H1 (cell line): ENCODE measurements around the gene CASP8AP2.

Source experiments
- EP300 ChIP-seq, 2 experiments: IDR thresholded peaks; 1 replicate in 1 of 2; 2 replicates in 1 of 2; pipeline ENCODE4 v1.6.1; 2011 to 2012; ENCODE audit warnings: low read depth in 2 of 2, low read length in 2 of 2, mild to moderate bottlenecking in 2 of 2, borderline replicate concordance in 1 of 2, inconsistent platforms in 1 of 2, moderate library complexity in 1 of 2
- JUN ChIP-seq: IDR thresholded peaks from 2 replicates; pipeline ENCODE4 v1.6.1; 2011; ENCODE audit warnings: low read depth, mild to moderate bottlenecking, improper control_type of control experiment, low read length
- TF ChIP-seq, protein P1 (sequence below), 3 experiments: IDR thresholded peaks; 1 replicate in 2 of 3; 2 replicates in 1 of 3; pipeline versions ENCODE4 v1.5.1 to v1.6.1; 2011; ENCODE audit warnings: low read length in 3 of 3, mild to moderate bottlenecking in 3 of 3, inconsistent platforms in 2 of 3, low read depth in 1 of 3, moderate library complexity in 1 of 3; ENCODE audit not compliant: insufficient read depth in 1 of 3; ENCODE audit errors: control extremely low read depth in 1 of 3

DNA sequence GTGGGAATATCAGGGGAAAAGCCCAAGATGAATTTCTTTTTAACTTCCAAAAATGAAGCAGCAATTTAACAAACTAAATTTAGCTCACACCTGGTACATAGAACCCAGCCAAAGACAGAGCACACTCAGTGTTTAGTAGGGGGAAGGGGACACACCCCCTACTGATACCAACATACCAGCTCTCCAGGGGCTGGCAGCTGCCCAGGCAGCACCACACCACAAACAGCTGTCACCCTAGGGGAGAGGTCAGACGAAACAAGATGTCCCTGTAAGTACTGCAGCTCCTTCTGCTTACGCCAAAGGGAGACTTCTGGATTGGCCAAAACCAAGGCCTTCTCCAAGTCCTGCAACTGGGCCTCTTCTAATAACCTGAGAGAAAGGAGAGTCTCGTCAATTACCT is 36.1 kb upstream of the CASP8AP2 start:
- TF ChIP-seq EP300 (IDR thresholded peaks at IDR 0.05; ENCODE audit: borderline replicate concordance in 1 of 2, low read depth in 2 of 2, low read length in 2 of 2), result no peak
- TF ChIP-seq, protein P1, sequence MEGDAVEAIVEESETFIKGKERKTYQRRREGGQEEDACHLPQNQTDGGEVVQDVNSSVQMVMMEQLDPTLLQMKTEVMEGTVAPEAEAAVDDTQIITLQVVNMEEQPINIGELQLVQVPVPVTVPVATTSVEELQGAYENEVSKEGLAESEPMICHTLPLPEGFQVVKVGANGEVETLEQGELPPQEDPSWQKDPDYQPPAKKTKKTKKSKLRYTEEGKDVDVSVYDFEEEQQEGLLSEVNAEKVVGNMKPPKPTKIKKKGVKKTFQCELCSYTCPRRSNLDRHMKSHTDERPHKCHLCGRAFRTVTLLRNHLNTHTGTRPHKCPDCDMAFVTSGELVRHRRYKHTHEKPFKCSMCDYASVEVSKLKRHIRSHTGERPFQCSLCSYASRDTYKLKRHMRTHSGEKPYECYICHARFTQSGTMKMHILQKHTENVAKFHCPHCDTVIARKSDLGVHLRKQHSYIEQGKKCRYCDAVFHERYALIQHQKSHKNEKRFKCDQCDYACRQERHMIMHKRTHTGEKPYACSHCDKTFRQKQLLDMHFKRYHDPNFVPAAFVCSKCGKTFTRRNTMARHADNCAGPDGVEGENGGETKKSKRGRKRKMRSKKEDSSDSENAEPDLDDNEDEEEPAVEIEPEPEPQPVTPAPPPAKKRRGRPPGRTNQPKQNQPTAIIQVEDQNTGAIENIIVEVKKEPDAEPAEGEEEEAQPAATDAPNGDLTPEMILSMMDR (IDR thresholded peaks at IDR 0.05; ENCODE audit: control extremely low read depth in 1 of 3, insufficient read depth in 1 of 3, low read depth in 1 of 3, low read length in 3 of 3), result no peak
- no peak for TF ChIP-seq JUN
